ENCODE results near the gene RBFA. TPM values are rescaled to one million over a fixed set of nuclear protein-coding genes. Genes with fewer than 3 reads are reported as not detected.

RBFA gene
- total and polyA plus RNA-seq, 2 of the 13 experiments (the other 11 are each of a cell fraction or from before 2014, with no cell fraction given): 29.7 to 42.4 TPM

DNA sequence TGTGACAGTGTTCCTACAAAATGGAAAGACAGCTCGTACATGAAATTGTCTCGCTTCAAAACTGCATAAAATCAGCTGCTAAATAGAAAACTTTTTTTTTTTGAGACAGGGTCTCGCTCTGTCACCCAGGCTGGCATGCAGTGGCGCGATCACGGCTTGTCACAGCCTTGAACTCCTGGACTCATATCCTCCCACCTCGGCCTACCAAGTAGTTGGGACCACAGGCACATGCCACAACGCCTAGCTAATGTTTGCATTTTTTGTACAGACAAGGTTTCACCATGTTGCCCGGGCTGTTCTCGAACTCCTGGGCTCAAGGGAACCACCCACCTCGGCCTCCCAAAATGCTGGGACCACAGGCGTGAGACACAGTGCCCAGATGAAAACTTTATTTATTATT is 49.1 kb upstream of the RBFA start:
- intact Hi-C loops (cut with micrococcal nuclease; ENCODE audit: unreplicated experiment): no loop called here
- Histone ChIP-seq H3K4me1 (ENCODE audit: insufficient read depth, low read length) (peaks cover 77% of the 10 kb centered on the region), H3K4me2 (ENCODE audit: low read depth, low read length) (peak overlapping the region; percentile 97), H4K20me1 (ENCODE audit: insufficient read depth, low read length) (peaks cover 52% of the 10 kb centered on the region), H3K4me3 (replicated peaks in 1 of 3; ENCODE audit: insufficient read depth in 1 of 3, low read depth in 2 of 3, low read length in 3 of 3) (peak overlapping the region in 2 of 3 experiments; percentile 10 to 38; a peak in 2 of 6 replicates), H3K9me3 (ENCODE audit: low read length) (no peaks in the 10 kb centered on the region), H2AFZ (ENCODE audit: low read length) (no peak overlapping the region), H3K79me2 (ENCODE audit: insufficient read depth, low read length) (peaks cover 83% of the 10 kb centered on the region), H3K9ac (ENCODE audit: insufficient read depth, low read depth, low read length) (peak overlapping the region; percentile 38), H3K36me3 (replicated peaks in 1 of 2; ENCODE audit: control insufficient read depth in 1 of 2, insufficient read depth in 2 of 2, low read length in 2 of 2) (peaks cover 3 to 19% of the 10 kb centered on the region in 2 experiments; a peak in 4 of 5 replicates), H3K27ac (ENCODE audit: extremely low read length, insufficient read depth, low read length) (peak overlapping the region; percentile 71), H3K27me3 (ENCODE audit: control insufficient read depth in 1 of 2, insufficient read depth in 2 of 2, low read length in 2 of 2) (no peaks in the 10 kb centered on the region; a peak in 1 of 5 replicates)
- in situ Hi-C loops (cut with HindIII; ENCODE audit: extremely low pct_ligation_motif_present, low pct_unique_long_range_greater_than_20kb): loop anchor here (5.0 kb wide), 1 partner anchor 47 kb away; the partner anchor contains the start of gene RBFA
- FAIRE-seq: peak; percentile 81
- WGBS (ENCODE audit: low lambda C conversion rate): 39% methylated on average over 6 of the region's 12 CpGs
- POLR2A ChIA-PET: interaction anchor here (0.6 to 6.1 kb wide), 11 partner anchors 8 to 123 kb away, joined by 3 to 45 read pairs (median 3); partner anchors contain the start of gene RBFA
- DNase-seq (ENCODE audit: low spot score): peak; percentile 79
- peak; percentile 39 for ATAC-seq
- CTCF ChIA-PET (ENCODE audit: low intra/inter-chr PET ratio, low total read pairs): no interaction called here
- BruUV-seq (replicated peaks): no TSS peak
- TF ChIP-seq ZNF614 (CRISPR knock-in tag; IDR thresholded peaks at IDR 0.05; ENCODE audit: borderline replicate concordance): no peak; the same call in 1 of the 2 replicates
- TF ChIP-seq, protein P1, sequence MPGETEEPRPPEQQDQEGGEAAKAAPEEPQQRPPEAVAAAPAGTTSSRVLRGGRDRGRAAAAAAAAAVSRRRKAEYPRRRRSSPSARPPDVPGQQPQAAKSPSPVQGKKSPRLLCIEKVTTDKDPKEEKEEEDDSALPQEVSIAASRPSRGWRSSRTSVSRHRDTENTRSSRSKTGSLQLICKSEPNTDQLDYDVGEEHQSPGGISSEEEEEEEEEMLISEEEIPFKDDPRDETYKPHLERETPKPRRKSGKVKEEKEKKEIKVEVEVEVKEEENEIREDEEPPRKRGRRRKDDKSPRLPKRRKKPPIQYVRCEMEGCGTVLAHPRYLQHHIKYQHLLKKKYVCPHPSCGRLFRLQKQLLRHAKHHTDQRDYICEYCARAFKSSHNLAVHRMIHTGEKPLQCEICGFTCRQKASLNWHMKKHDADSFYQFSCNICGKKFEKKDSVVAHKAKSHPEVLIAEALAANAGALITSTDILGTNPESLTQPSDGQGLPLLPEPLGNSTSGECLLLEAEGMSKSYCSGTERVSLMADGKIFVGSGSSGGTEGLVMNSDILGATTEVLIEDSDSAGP (CRISPR knock-in tag; IDR thresholded peaks at IDR 0.05; ENCODE audit: borderline replicate concordance): no peak; the same call in 1 of the 2 replicates
- TF ChIP-seq ZNF749 (CRISPR knock-in tag; IDR thresholded peaks at IDR 0.05; ENCODE audit: borderline replicate concordance): no peak
- TF ChIP-seq SCMH1 (CRISPR knock-in tag; IDR thresholded peaks at IDR 0.05; ENCODE audit: borderline replicate concordance): no peak
- TF ChIP-seq SUZ12 (IDR thresholded peaks at IDR 0.05; ENCODE audit: low read depth, low read length): no peak
- TF ChIP-seq ZNF543 (CRISPR knock-in tag; IDR thresholded peaks at IDR 0.05): no peak
- peak; percentile 39; the same call in 1 of the 2 replicates for TF ChIP-seq FOXA3 (CRISPR knock-in tag; IDR thresholded peaks at IDR 0.05)
- TF ChIP-seq HNF4G (IDR thresholded peaks at IDR 0.05; ENCODE audit: borderline replicate concordance, low read depth, low read length): 0 out of 2 replicates have a peak, but pooled peaks have one; percentile 17
- TF ChIP-seq HNF4G (CRISPR knock-in tag; IDR thresholded peaks at IDR 0.05; ENCODE audit: borderline replicate concordance, low read depth): no peak
- no peak for TF ChIP-seq MAFF (IDR thresholded peaks at IDR 0.05; ENCODE audit: low read depth, low read length)
- TF ChIP-seq ZNF644 (CRISPR knock-in tag; IDR thresholded peaks at IDR 0.05; ENCODE audit: low read depth): peak; percentile 60
- TF ChIP-seq SIX1 (CRISPR knock-in tag; IDR thresholded peaks at IDR 0.05; ENCODE audit: borderline replicate concordance): no peak
- TF ChIP-seq MXI1 (IDR thresholded peaks at IDR 0.05; ENCODE audit: borderline replicate concordance, low read depth, low read length): peak; percentile 55; the same call in 1 of the 3 replicates
- TF ChIP-seq, protein P2, sequence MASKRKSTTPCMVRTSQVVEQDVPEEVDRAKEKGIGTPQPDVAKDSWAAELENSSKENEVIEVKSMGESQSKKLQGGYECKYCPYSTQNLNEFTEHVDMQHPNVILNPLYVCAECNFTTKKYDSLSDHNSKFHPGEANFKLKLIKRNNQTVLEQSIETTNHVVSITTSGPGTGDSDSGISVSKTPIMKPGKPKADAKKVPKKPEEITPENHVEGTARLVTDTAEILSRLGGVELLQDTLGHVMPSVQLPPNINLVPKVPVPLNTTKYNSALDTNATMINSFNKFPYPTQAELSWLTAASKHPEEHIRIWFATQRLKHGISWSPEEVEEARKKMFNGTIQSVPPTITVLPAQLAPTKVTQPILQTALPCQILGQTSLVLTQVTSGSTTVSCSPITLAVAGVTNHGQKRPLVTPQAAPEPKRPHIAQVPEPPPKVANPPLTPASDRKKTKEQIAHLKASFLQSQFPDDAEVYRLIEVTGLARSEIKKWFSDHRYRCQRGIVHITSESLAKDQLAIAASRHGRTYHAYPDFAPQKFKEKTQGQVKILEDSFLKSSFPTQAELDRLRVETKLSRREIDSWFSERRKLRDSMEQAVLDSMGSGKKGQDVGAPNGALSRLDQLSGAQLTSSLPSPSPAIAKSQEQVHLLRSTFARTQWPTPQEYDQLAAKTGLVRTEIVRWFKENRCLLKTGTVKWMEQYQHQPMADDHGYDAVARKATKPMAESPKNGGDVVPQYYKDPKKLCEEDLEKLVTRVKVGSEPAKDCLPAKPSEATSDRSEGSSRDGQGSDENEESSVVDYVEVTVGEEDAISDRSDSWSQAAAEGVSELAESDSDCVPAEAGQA (IDR thresholded peaks at IDR 0.05; ENCODE audit: low read depth): 0 out of 2 replicates have a peak, but pooled peaks have one; percentile 58
- TF ChIP-seq, protein P2 (CRISPR knock-in tag; IDR thresholded peaks at IDR 0.05; ENCODE audit: borderline replicate concordance): no peak
- TF ChIP-seq MYC (CRISPR knock-in tag; IDR thresholded peaks at IDR 0.05; ENCODE audit: borderline replicate concordance): peak; percentile 61; the same call in 1 of the 2 replicates
- TF ChIP-seq KLF12 (CRISPR knock-in tag; IDR thresholded peaks at IDR 0.05; ENCODE audit: borderline replicate concordance): no peak

All from HepG2 (cell line).